HL-60 (cell line): ENCODE data around the gene SIGLEC11.

Experiments used
- DNase-seq, 2 experiments: peaks; one replicate each; pipeline ENCODE4 v3.0.0-alpha.2; 2010 to 2020; ENCODE audit warnings: low read depth in 1 of 2, low spot score in 1 of 2
- H3K27ac ChIP-seq: fragments of 250-450 bp; sonication (Bioruptor Pico); replicated peaks from 2 replicates; pipeline ENCODE4 v1.5.1; 2020; ENCODE audit warnings: mild to moderate bottlenecking, moderate library complexity
- H3K27me3 ChIP-seq: fragments of 250-450 bp; sonication (Bioruptor Pico); 2 replicates; pipeline ENCODE4 v1.5.1; 2021; ENCODE audit warnings: mild to moderate bottlenecking, moderate library complexity; ENCODE audit not compliant: insufficient read depth, poor library complexity, severe bottlenecking
- H3K4me3 ChIP-seq: replicated peaks from 2 replicates; pipeline ENCODE4 v1.5.1; 2011; ENCODE audit warnings: mild to moderate bottlenecking, control low read depth, low read length; ENCODE audit not compliant: insufficient read depth
- GABPA ChIP-seq: IDR thresholded peaks from 2 replicates; pipeline ENCODE4 v1.6.1; 2012; ENCODE audit warnings: low read depth
- POLR2AphosphoS5 ChIP-seq: IDR thresholded peaks from 2 replicates; pipeline ENCODE4 v1.6.1; 2012; ENCODE audit warnings: low read depth
- SPI1 ChIP-seq: IDR thresholded peaks from 2 replicates; pipeline ENCODE4 v1.6.1; 2012; ENCODE audit warnings: low read depth, mild to moderate bottlenecking, borderline replicate concordance
- TF ChIP-seq, protein P1 (sequence below): IDR thresholded peaks from one replicate; pipeline ENCODE4 v1.5.1; 2011; ENCODE audit warnings: low read length, control low read depth, inconsistent platforms; ENCODE audit not compliant: insufficient read depth
- TF ChIP-seq, protein P2 (sequence below): IDR thresholded peaks from 2 replicates; pipeline ENCODE4 v1.6.1; 2012; ENCODE audit warnings: low read depth; ENCODE audit not compliant: insufficient replicate concordance

Gene SIGLEC11

GRCh38 chr19:49951806-49952478, 9.0 kb downstream of the SIGLEC11 start:
- DNase-seq = no peak
- Histone ChIP-seq H3K27me3 (no peaks in the 10 kb centered on the region), H3K4me3 (no peak overlapping the region), H3K27ac (no peak overlapping the region)
- TF ChIP-seq SPI1 (no peak), POLR2AphosphoS5 (no peak), GABPA (no peak)
- TF ChIP-seq, protein P1, sequence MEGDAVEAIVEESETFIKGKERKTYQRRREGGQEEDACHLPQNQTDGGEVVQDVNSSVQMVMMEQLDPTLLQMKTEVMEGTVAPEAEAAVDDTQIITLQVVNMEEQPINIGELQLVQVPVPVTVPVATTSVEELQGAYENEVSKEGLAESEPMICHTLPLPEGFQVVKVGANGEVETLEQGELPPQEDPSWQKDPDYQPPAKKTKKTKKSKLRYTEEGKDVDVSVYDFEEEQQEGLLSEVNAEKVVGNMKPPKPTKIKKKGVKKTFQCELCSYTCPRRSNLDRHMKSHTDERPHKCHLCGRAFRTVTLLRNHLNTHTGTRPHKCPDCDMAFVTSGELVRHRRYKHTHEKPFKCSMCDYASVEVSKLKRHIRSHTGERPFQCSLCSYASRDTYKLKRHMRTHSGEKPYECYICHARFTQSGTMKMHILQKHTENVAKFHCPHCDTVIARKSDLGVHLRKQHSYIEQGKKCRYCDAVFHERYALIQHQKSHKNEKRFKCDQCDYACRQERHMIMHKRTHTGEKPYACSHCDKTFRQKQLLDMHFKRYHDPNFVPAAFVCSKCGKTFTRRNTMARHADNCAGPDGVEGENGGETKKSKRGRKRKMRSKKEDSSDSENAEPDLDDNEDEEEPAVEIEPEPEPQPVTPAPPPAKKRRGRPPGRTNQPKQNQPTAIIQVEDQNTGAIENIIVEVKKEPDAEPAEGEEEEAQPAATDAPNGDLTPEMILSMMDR = no peak
- TF ChIP-seq, protein P2, sequence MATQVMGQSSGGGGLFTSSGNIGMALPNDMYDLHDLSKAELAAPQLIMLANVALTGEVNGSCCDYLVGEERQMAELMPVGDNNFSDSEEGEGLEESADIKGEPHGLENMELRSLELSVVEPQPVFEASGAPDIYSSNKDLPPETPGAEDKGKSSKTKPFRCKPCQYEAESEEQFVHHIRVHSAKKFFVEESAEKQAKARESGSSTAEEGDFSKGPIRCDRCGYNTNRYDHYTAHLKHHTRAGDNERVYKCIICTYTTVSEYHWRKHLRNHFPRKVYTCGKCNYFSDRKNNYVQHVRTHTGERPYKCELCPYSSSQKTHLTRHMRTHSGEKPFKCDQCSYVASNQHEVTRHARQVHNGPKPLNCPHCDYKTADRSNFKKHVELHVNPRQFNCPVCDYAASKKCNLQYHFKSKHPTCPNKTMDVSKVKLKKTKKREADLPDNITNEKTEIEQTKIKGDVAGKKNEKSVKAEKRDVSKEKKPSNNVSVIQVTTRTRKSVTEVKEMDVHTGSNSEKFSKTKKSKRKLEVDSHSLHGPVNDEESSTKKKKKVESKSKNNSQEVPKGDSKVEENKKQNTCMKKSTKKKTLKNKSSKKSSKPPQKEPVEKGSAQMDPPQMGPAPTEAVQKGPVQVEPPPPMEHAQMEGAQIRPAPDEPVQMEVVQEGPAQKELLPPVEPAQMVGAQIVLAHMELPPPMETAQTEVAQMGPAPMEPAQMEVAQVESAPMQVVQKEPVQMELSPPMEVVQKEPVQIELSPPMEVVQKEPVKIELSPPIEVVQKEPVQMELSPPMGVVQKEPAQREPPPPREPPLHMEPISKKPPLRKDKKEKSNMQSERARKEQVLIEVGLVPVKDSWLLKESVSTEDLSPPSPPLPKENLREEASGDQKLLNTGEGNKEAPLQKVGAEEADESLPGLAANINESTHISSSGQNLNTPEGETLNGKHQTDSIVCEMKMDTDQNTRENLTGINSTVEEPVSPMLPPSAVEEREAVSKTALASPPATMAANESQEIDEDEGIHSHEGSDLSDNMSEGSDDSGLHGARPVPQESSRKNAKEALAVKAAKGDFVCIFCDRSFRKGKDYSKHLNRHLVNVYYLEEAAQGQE = no peak

DNA sequence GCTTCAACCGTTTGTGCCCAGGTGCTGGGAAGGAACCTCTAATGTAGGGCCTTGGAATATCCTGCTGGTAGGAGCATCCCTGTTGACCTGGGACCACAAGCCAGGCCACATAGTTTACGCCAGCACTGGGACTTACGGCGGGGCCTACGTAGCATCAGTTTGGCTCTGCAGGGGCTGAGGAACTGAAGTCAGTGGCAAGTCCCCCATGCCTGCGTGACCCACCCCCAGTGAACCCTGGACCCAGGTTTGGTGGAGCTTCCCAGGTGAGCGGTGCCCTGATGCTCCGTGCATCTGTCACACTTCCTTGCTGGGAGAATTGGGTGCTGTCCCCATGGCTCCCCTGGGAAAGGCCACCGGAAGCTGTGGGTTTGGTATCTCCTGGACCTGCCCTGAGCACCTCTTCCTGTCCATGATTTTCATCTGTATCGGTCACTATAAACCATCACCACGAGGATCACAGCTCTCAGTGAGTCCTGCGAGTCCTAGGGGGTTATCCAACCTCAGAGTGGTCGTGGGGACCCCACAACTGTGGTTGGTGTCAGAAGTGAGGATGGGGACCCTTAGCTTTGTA, 9.9 kb downstream of the SIGLEC11 start:
- Histone ChIP-seq H3K4me3 (no peak overlapping the region), H3K27me3 (no peaks in the 10 kb centered on the region), H3K27ac (no peak overlapping the region)
- TF ChIP-seq SPI1 = no peak
- no peak for TF ChIP-seq POLR2AphosphoS5
- TF ChIP-seq, protein P1 = no peak
- TF ChIP-seq GABPA = no peak
- TF ChIP-seq, protein P2 = no peak
- DNase-seq = no peak

DNA sequence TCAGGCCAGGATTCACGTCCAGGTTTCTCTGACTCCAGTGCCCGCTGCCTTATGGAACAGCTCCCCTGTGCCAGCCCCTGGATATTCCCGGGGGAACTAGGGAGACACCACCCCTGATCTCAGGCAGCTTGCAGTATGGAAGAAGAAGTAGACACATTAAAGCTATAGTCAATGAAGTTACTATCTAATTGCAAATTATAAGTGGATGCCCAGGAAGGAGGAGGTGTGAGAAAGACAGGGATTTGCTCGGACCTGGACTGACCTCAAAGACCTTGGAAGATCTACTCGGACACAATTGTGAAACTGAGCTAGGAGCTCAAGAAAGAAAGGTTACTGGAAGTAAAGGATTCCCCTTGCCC, 10.4 kb downstream of the SIGLEC11 start:
- Histone ChIP-seq H3K4me3 (no peak overlapping the region), H3K27me3 (no peaks in the 10 kb centered on the region), H3K27ac (no peak overlapping the region)
- no peak for DNase-seq
- no peak for TF ChIP-seq GABPA
- TF ChIP-seq, protein P2 = no peak
- TF ChIP-seq POLR2AphosphoS5 = no peak
- TF ChIP-seq SPI1 = no peak
- TF ChIP-seq, protein P1 = no peak
